H1 (cell line): Measurements from ENCODE around the gene DNAJB6. TPM values are rescaled to one million over a fixed set of nuclear protein-coding genes. Genes with fewer than 3 reads are reported as not detected.

Source experiments
- CTCF ChIA-PET: fragments of 300-600 bp; sonication (Branson Sonifier 250); formaldehyde crosslinking; loops from one replicate; lab custom pipeline; 2021; ENCODE audit not compliant: partially characterized antibody; lab: Charles Lee
- POLR2A ChIA-PET: fragments of 300-600 bp; sonication (Branson Sonifier 250); formaldehyde crosslinking; loops from one replicate; lab custom pipeline; 2021; ENCODE audit warnings: inconsistent platforms; ENCODE audit not compliant: partially characterized antibody; lab: Charles Lee
- DNase-seq, 2 experiments: peaks; one replicate each; pipeline versions ENCODE4 v3.0.0 to v3.0.0-alpha.2; 2010 to 2022; ENCODE audit warnings: low spot score in 2 of 2, low read depth in 1 of 2, mixed read lengths in 1 of 2
- FAIRE-seq: peaks from 2 replicates; lab custom pipeline; 2011; peaks lifted over from hg19 to GRCh38; lab: Jason Lieb, UNC
- H2AFZ ChIP-seq: 2 replicates; pipeline ENCODE4 v1.8.1; 2012; ENCODE audit warnings: low read length, inconsistent platforms
- H2AK5ac ChIP-seq: 2 replicates; pipeline ENCODE4 v1.6.1; 2013; ENCODE audit warnings: low read depth, low read length
- H2BK120ac ChIP-seq: replicated peaks from 2 replicates; pipeline ENCODE3; 2013; ENCODE audit warnings: low read depth, low read length, inconsistent platforms
- H2BK12ac ChIP-seq: 2 replicates; pipeline ENCODE4 v1.6.1; 2013; ENCODE audit warnings: low read depth, low read length
- H2BK15ac ChIP-seq: 2 replicates; pipeline ENCODE4 v1.6.1; 2013; ENCODE audit warnings: low read length
- H2BK20ac ChIP-seq: 2 replicates; pipeline ENCODE4 v1.6.1; 2013; ENCODE audit warnings: low read length
- H2BK5ac ChIP-seq: 2 replicates; pipeline ENCODE4 v1.6.1; 2013; ENCODE audit warnings: low read depth, low read length
- H3K14ac ChIP-seq: 2 replicates; pipeline ENCODE4 v1.6.1; 2013; ENCODE audit warnings: inconsistent platforms; ENCODE audit not compliant: insufficient read length
- H3K18ac ChIP-seq: 2 replicates; pipeline ENCODE4 v1.6.1; 2013; ENCODE audit warnings: low read length; ENCODE audit errors: extremely low read depth
- H3K23ac ChIP-seq: 2 replicates; pipeline ENCODE4 v1.6.1; 2013; ENCODE audit warnings: inconsistent platforms; ENCODE audit not compliant: insufficient read length
- H3K23me2 ChIP-seq: 2 replicates; pipeline ENCODE4 v1.6.1; 2013; ENCODE audit warnings: low read depth, low read length
- H3K27ac ChIP-seq: 2 replicates; pipeline ENCODE4 v1.6.1; 2011; ENCODE audit warnings: low read depth, low read length, inconsistent platforms
- H3K27me3 ChIP-seq, 4 experiments: replicated peaks in 1 of 4; 1 replicate in 1 of 4; 2 replicates in 3 of 4; pipeline versions ENCODE4 v1.6.1 to v1.8.1; 2011 to 2013; ENCODE audit warnings: low read length in 3 of 4, mild to moderate bottlenecking in 3 of 4, inconsistent platforms in 2 of 4, mixed read lengths in 2 of 4, moderate library complexity in 1 of 4; ENCODE audit not compliant: control insufficient read depth in 3 of 4, insufficient read depth in 3 of 4; ENCODE audit errors: extremely low read depth in 1 of 4
- H3K36me3 ChIP-seq, 4 experiments: 2 replicates each; pipeline versions ENCODE4 v1.6.1 to v1.8.1; 2011 to 2013; ENCODE audit warnings: mild to moderate bottlenecking in 4 of 4, low read length in 3 of 4, moderate library complexity in 2 of 4, control low read depth in 1 of 4, inconsistent platforms in 1 of 4; ENCODE audit not compliant: insufficient read depth in 4 of 4, control insufficient read depth in 2 of 4
- H3K4ac ChIP-seq: replicated peaks from 2 replicates; pipeline ENCODE3; 2013; ENCODE audit warnings: low read length, low read depth, mixed read lengths, inconsistent platforms; ENCODE audit not compliant: insufficient read length
- H3K4me1 ChIP-seq, 4 experiments: replicated peaks in 1 of 4; 1 replicate in 1 of 4; 2 replicates in 3 of 4; pipeline versions ENCODE4 v1.6.1 to v1.8.1; 2011 to 2013; ENCODE audit warnings: low read length in 3 of 4, inconsistent platforms in 2 of 4, mixed read lengths in 1 of 4; ENCODE audit not compliant: insufficient read depth in 4 of 4, control insufficient read depth in 3 of 4
- H3K4me2 ChIP-seq, 2 experiments: 2 replicates each; pipeline versions ENCODE4 v1.6.1 to v1.8.1; 2011 to 2013; ENCODE audit warnings: low read depth in 2 of 2, low read length in 2 of 2, control low read depth in 1 of 2, inconsistent platforms in 1 of 2, mild to moderate bottlenecking in 1 of 2; ENCODE audit not compliant: insufficient read depth in 1 of 2
- H3K4me3 ChIP-seq, 4 experiments: fragments of 200-600, 300-600 bp in 1 of 4; sonication (generic), shearing (Covaris generic), sonication (Bioruptor Twin) in 1 of 4; 2 replicates each; pipeline versions ENCODE4 v1.5.1 to v1.8.1; 2011 to 2016; ENCODE audit warnings: low read length in 4 of 4, low read depth in 3 of 4, control low read depth in 2 of 4, inconsistent platforms in 2 of 4, mild to moderate bottlenecking in 2 of 4, mixed read lengths in 1 of 4, moderate library complexity in 1 of 4; ENCODE audit not compliant: insufficient read depth in 2 of 4; ENCODE audit errors: extremely low read depth in 1 of 4
- H3K56ac ChIP-seq: replicated peaks from 2 replicates; pipeline ENCODE3; 2013; ENCODE audit warnings: low read depth, mild to moderate bottlenecking, mixed read lengths, low read length, inconsistent platforms; ENCODE audit not compliant: insufficient read length
- H3K79me1 ChIP-seq: 2 replicates; pipeline ENCODE4 v1.6.1; 2013; ENCODE audit warnings: low read depth, low read length, control low read depth
- H3K79me2 ChIP-seq, 2 experiments: 2 replicates each; pipeline versions ENCODE4 v1.6.1 to v1.8.1; 2012 to 2013; ENCODE audit warnings: low read length in 2 of 2, mild to moderate bottlenecking in 2 of 2, inconsistent platforms in 1 of 2; ENCODE audit not compliant: insufficient read depth in 2 of 2, control insufficient read depth in 1 of 2
- H3K9ac ChIP-seq, 4 experiments: replicated peaks in 1 of 4; 1 replicate in 1 of 4; 2 replicates in 3 of 4; pipeline versions ENCODE4 v1.6.1 to v1.8.1; 2011 to 2013; ENCODE audit warnings: low read depth in 3 of 4, low read length in 3 of 4, control low read depth in 2 of 4, mild to moderate bottlenecking in 2 of 4, moderate library complexity in 2 of 4, inconsistent platforms in 1 of 4; ENCODE audit errors: extremely low read depth in 1 of 4
- H3K9me3 ChIP-seq, 2 experiments: 2 replicates each; pipeline versions ENCODE4 v1.6.1 to v1.8.1; 2012 to 2013; ENCODE audit warnings: mild to moderate bottlenecking in 2 of 2, moderate library complexity in 2 of 2, control low read depth in 1 of 2, inconsistent platforms in 1 of 2, low read depth in 1 of 2, low read length in 1 of 2, mixed read lengths in 1 of 2; ENCODE audit not compliant: insufficient read depth in 2 of 2
- H4K20me1 ChIP-seq, 2 experiments: replicated peaks in 1 of 2; 2 replicates each; pipeline versions ENCODE3 to v1.8.1; 2011 to 2013; ENCODE audit warnings: inconsistent platforms in 2 of 2, low read length in 2 of 2, mild to moderate bottlenecking in 1 of 2; ENCODE audit not compliant: insufficient read depth in 2 of 2, control insufficient read depth in 1 of 2
- H4K5ac ChIP-seq: 2 replicates; pipeline ENCODE4 v1.6.1; 2013; ENCODE audit warnings: low read length, low read depth, mixed read lengths, inconsistent platforms; ENCODE audit not compliant: insufficient read length
- H4K8ac ChIP-seq: 2 replicates; pipeline ENCODE4 v1.8.0; 2013; ENCODE audit warnings: mild to moderate bottlenecking, moderate library complexity, low read length, inconsistent platforms; ENCODE audit not compliant: insufficient read depth; ENCODE audit errors: extremely low read depth
- H4K91ac ChIP-seq: replicated peaks from 2 replicates; pipeline ENCODE3; 2013; ENCODE audit warnings: low read length, mixed read lengths, inconsistent platforms; ENCODE audit not compliant: insufficient read length
- WGBS, 2 experiments: shearing (Covaris generic) in 1 of 2; methylation state at CpG; one replicate each; pipeline versions ENCODE4 v1.1.6 to v1.1.7; 2013 to 2015; ENCODE audit warnings: low lambda C conversion rate in 2 of 2, mixed read lengths in 2 of 2, inconsistent platforms in 1 of 2, low coverage in 1 of 2, missing lambda C conversion rate in 1 of 2; ENCODE audit not compliant: insufficient replicate concordance in 2 of 2, insufficient coverage in 1 of 2, insufficient read length in 1 of 2; ENCODE audit errors: extremely low coverage in 1 of 2, missing lambda C conversion rate in 1 of 2; 5-methylcytosine and 5-hydroxymethylcytosine counted together
- polyA plus RNA-seq, 7 experiments: library from polyadenylated mRNA; depleted of rRNA in 3 of 7; stranded (reverse) in 5 of 7; unstranded in 2 of 7; fragments of >200 nt in 5 of 7; fragments of 200-250 nt in 2 of 7; gene quantifications; 1 replicate in 5 of 7; 2 replicates in 1 of 7; 4 replicates in 1 of 7; pipeline versions ENCODE4 v1.2.1 to v1.2.3, GENCODE V29; 2011 to 2013; ENCODE audit warnings: missing spikeins in 2 of 7, mixed read lengths in 2 of 7
- total RNA-seq: library from RNA; stranded (reverse); fragmentation: NEBNext Ultra II Directional; extraction: Animal tissue kit (Norgen Biotek cat#: 25700); gene quantifications from 2 replicates; pipeline ENCODE4 v1.2.1, GENCODE V29; 2021

Gene DNAJB6
- total and polyA plus RNA-seq, 2 of the 8 experiments (the other 6 are each of a cell fraction or from before 2014, with no cell fraction given), result 166 to 295 TPM

DNA sequence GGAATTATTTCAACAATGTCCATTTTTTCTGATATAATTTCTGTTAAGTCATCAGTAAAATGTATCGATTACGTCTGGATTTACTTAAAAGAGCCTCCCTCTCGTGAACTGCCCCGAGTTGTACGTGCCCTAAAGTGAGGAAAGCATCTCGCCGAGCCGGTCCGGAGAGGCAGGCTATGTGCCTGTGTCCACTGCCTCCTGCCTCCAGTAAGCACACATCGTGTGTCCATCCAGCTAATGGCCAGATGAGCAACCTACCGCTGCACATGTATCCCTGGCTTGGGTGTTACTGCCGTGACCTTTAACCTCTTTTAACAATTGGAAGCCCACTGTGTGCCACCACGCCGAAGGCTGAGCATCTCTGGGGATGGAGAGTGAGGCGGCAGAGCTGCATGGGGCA lies 23.2 kb upstream of the DNAJB6 start:
- no peak for DNase-seq
- Histone ChIP-seq H3K4me1 (peaks cover 7 to 27% (median 19%) of the 10 kb centered on the region in 4 experiments), H3K9ac (no peak overlapping the region), H4K20me1 (no peaks in the 10 kb centered on the region), H3K79me1 (no peaks in the 10 kb centered on the region), H2BK12ac (peak overlapping the region; percentile 12; the same call in 1 of the 2 replicates), H2BK15ac (no peak overlapping the region), H3K23ac (no peak overlapping the region), H2BK120ac (peak overlapping the region; percentile 91), H3K36me3 (no peaks in the 10 kb centered on the region), H3K27ac (no peak overlapping the region), H3K9me3 (no peaks in the 10 kb centered on the region), H2BK5ac (peak overlapping the region; percentile 11; the same call in 1 of the 2 replicates), H3K4me2 (no peak overlapping the region), H3K27me3 (no peaks in the 10 kb centered on the region), H4K8ac (no peak overlapping the region), H2BK20ac (peak overlapping the region; percentile 15), H2AK5ac (peak overlapping the region; percentile 28; the same call in 1 of the 2 replicates), H4K5ac (no peak overlapping the region), H3K79me2 (no peaks in the 10 kb centered on the region), H3K4me3 (no peak overlapping the region), H3K18ac (no peak overlapping the region), H3K14ac (no peak overlapping the region), H2AFZ (no peak overlapping the region), H3K4ac (peak overlapping the region; percentile 65), H4K91ac (peak overlapping the region; percentile 71), H3K56ac (no peak overlapping the region), H3K23me2 (no peaks in the 10 kb centered on the region; the same call in 1 of the 2 replicates)
- CTCF ChIA-PET, result interaction anchor here (1.2 to 3.4 kb wide), 3 partner anchors 9 to 41 kb away, joined by 3 to 13 read pairs (median 8); no protein-coding TSS in a partner anchor
- 96% methylated on average over 15 of the region's 15 CpGs; no CpG with 5 or more reads in 1 of the 2 experiments for WGBS, 2 experiments
- FAIRE-seq, result no peak
- POLR2A ChIA-PET, result interaction anchor here (1.1 to 1.8 kb wide), 2 partner anchors 23 to 25 kb away, joined by 3 to 5 read pairs; partner anchors contain the start of gene DNAJB6
